OCI-LY7 (cell line): ENCODE measurements around the gene APOB. TPM values are rescaled to one million over a fixed set of nuclear protein-coding genes. Genes with fewer than 3 reads are reported as not detected.

ENCODE experiments used
- BruUV-seq: library from RNA; stranded (reverse); fragments of 400-500 nt; replicated peaks from 2 replicates; lab custom pipeline; 2021; lab: Mats Ljungman, UMichigan
- CTCF ChIA-PET: fragments of 300-600 bp; sonication (Branson Sonifier 250); formaldehyde crosslinking; loops from one replicate; lab custom pipeline; 2022; ENCODE audit warnings: antibody characterized with exemption; ENCODE audit not compliant: unreplicated experiment; lab: Charles Lee
- POLR2A ChIA-PET: fragments of 300-600 bp; sonication (Branson Sonifier 250); formaldehyde crosslinking; loops from one replicate; lab custom pipeline; 2022; ENCODE audit warnings: antibody characterized with exemption; lab: Charles Lee
- DNase-seq: peaks from one replicate; pipeline ENCODE4 v3.0.0-alpha.2; 2015; ENCODE audit warnings: low spot score
- H2AFZ ChIP-seq: fragments of 200-600 bp; sonication (generic), shearing (Covaris generic); 2 replicates; pipeline ENCODE4 v1.6.1; 2014; ENCODE audit warnings: mild to moderate bottlenecking, antibody characterized with exemption, low read length, moderate library complexity
- H3K27ac ChIP-seq: fragments of 200-600 bp; sonication (generic); 2 replicates; pipeline ENCODE4 v1.5.1; 2014; ENCODE audit warnings: mixed run types, low read depth, mild to moderate bottlenecking, moderate library complexity, low read length, inconsistent platforms; ENCODE audit not compliant: poor library complexity, severe bottlenecking
- H3K36me3 ChIP-seq: fragments of 200-600 bp; sonication (generic); 2 replicates; pipeline ENCODE4 v1.6.1; 2014; ENCODE audit warnings: mild to moderate bottlenecking, antibody characterized with exemption, low read length, moderate library complexity, mixed read lengths; ENCODE audit not compliant: insufficient read depth
- H3K4me1 ChIP-seq: fragments of 200-600 bp; sonication (generic); 2 replicates; pipeline ENCODE4 v1.5.1; 2014; ENCODE audit warnings: mild to moderate bottlenecking, low read length; ENCODE audit not compliant: insufficient read depth, poor library complexity, severe bottlenecking
- H3K4me2 ChIP-seq: fragments of 200-600 bp; sonication (generic); 2 replicates; pipeline ENCODE4 v1.6.1; 2014; ENCODE audit warnings: mild to moderate bottlenecking, low read length
- H3K4me3 ChIP-seq: fragments of 200-600 bp; sonication (generic); 2 replicates; pipeline ENCODE4 v1.5.1; 2014; ENCODE audit warnings: mild to moderate bottlenecking, low read depth, low read length; ENCODE audit not compliant: poor library complexity, severe bottlenecking
- H3K79me2 ChIP-seq: fragments of 200-600 bp; sonication (generic); 2 replicates; pipeline ENCODE4 v1.6.1; 2016; ENCODE audit warnings: low read depth, mild to moderate bottlenecking, low read length, moderate library complexity, mixed read lengths; ENCODE audit not compliant: insufficient read depth
- H3K9me2 ChIP-seq: fragments of 200-600 bp; sonication (generic); 2 replicates; pipeline ENCODE4 v1.6.1; 2016; ENCODE audit warnings: mild to moderate bottlenecking, low read length, mixed read lengths; ENCODE audit not compliant: insufficient read depth
- H3K9me3 ChIP-seq: fragments of 200-600 bp; sonication (generic); 2 replicates; pipeline ENCODE4 v1.6.1; 2014; ENCODE audit warnings: mild to moderate bottlenecking, mixed run types, low read length, mixed read lengths
- H4K20me1 ChIP-seq: fragments of 200-600 bp; sonication (generic); 2 replicates; pipeline ENCODE4 v1.6.1; 2014; ENCODE audit warnings: mild to moderate bottlenecking, antibody characterized with exemption, low read length, moderate library complexity, mixed read lengths; ENCODE audit not compliant: insufficient read depth
- CTCF ChIP-seq: fragments of 200-600 bp; sonication (generic); conservative IDR thresholded peaks from 2 replicates; pipeline ENCODE4 v1.5.1; 2014; ENCODE audit warnings: mild to moderate bottlenecking, antibody characterized with exemption, low read length, moderate library complexity, mixed read lengths
- EZH2phosphoT487 ChIP-seq: fragments of 200-600 bp; sonication (generic); IDR thresholded peaks from 2 replicates; pipeline ENCODE4 v1.6.1; 2018; ENCODE audit warnings: low read depth, borderline replicate concordance, mild to moderate bottlenecking, mixed run types, antibody characterized with exemption, low read length, moderate library complexity, mixed read lengths
- intact Hi-C: fragments of 100-400 bp; cut with micrococcal nuclease; formaldehyde crosslinking; loops from one replicate; pipeline ENCODE4 v1.10.0; 2022; ENCODE audit not compliant: unreplicated experiment
- total RNA-seq, 2 experiments: library from RNA; depleted of rRNA in 1 of 2; stranded (reverse); fragments of >200 nt in 1 of 2; shearing (Covaris generic) in 1 of 2; gene quantifications; 2 replicates each; pipeline ENCODE4 v1.2.3, GENCODE V29; 2014 to 2022

APOB gene
- total RNA-seq, 2 experiments from 2014 or later, result 0.03 TPM; not detected in 1

DNA sequence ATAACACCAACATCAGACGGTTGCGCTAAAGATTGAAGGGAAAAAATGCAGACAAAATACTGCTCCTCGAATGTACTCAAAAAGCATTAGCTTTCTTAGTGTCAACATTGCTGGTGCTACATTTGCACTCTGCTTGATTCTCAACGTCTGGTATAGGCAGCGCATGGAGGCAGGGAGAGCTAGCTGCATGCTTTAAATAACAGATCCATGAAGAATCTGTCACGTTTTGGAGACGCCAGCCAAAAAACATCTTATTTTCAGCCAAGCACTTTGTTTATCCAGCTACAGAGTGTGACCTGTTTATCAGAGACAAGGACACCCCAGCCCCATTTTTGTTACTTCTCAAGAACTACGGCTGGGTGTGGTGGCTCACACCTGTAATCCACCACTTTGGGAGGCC lies 59.5 kb downstream of the APOB start:
- Histone ChIP-seq H3K9me3 (no peaks in the 10 kb centered on the region), H2AFZ (no peak overlapping the region), H3K4me2 (no peak overlapping the region), H3K4me1 (no peaks in the 10 kb centered on the region), H3K4me3 (no peak overlapping the region), H4K20me1 (no peaks in the 10 kb centered on the region), H3K36me3 (no peaks in the 10 kb centered on the region), H3K79me2 (no peaks in the 10 kb centered on the region), H3K27ac (no peak overlapping the region), H3K9me2 (no peaks in the 10 kb centered on the region)
- intact Hi-C loops, result no loop called here
- ChIA-PET CTCF (no interaction called here), POLR2A (interaction anchor here (0.6 kb wide), 1 partner anchor 515 kb away, joined by 3 read pairs; no protein-coding TSS in a partner anchor)
- DNase-seq, result no peak
- no peak for TF ChIP-seq CTCF
- TF ChIP-seq EZH2phosphoT487, result no peak
- no TSS peak for BruUV-seq

- H3K4me3 ChIP-seq, result no peak overlapping the region
- no peaks in the 10 kb centered on the region for H3K36me3 ChIP-seq
- ChIA-PET CTCF (no interaction called here), POLR2A (interaction anchor here (0.6 kb wide), 1 partner anchor 516 kb away, joined by 3 read pairs; no protein-coding TSS in a partner anchor)
- no peaks in the 10 kb centered on the region for H3K4me1 ChIP-seq
- no peak overlapping the region for H3K27ac ChIP-seq
- TF ChIP-seq CTCF, result no peak
- TF ChIP-seq EZH2phosphoT487, result no peak
- no peak overlapping the region for H3K4me2 ChIP-seq
- intact Hi-C loops, result no loop called here
- H3K9me3 ChIP-seq, result no peaks in the 10 kb centered on the region
- no peak overlapping the region for H2AFZ ChIP-seq
- H3K9me2 ChIP-seq, result no peaks in the 10 kb centered on the region
- no TSS peak for BruUV-seq
- H4K20me1 ChIP-seq, result no peaks in the 10 kb centered on the region
- no peaks in the 10 kb centered on the region for H3K79me2 ChIP-seq
- no peak for DNase-seq
Observed at GRCh38 chr2:20983844-20984243, 60.0 kb downstream of the APOB start.

GRCh38 chr2:20982861-20983260 lies 61.0 kb downstream of the APOB start:
- no peak for DNase-seq
- Histone ChIP-seq H3K79me2 (no peaks in the 10 kb centered on the region), H3K9me2 (no peaks in the 10 kb centered on the region), H3K4me2 (no peak overlapping the region), H2AFZ (no peak overlapping the region), H3K9me3 (no peaks in the 10 kb centered on the region), H3K36me3 (no peaks in the 10 kb centered on the region), H3K4me1 (no peaks in the 10 kb centered on the region), H3K4me3 (no peak overlapping the region), H3K27ac (no peak overlapping the region), H4K20me1 (no peaks in the 10 kb centered on the region)
- POLR2A ChIA-PET, result no interaction called here
- no TSS peak for BruUV-seq
- intact Hi-C loops, result no loop called here
- no peak for TF ChIP-seq EZH2phosphoT487
- CTCF ChIA-PET, result no interaction called here
